Measurements from ENCODE around the gene SMIM3.
"Not testable (repeated sequence)": the region's sequence is repeated elsewhere in the genome, so short reads cannot be mapped to it uniquely, and the experiment has no call there.

DNA sequence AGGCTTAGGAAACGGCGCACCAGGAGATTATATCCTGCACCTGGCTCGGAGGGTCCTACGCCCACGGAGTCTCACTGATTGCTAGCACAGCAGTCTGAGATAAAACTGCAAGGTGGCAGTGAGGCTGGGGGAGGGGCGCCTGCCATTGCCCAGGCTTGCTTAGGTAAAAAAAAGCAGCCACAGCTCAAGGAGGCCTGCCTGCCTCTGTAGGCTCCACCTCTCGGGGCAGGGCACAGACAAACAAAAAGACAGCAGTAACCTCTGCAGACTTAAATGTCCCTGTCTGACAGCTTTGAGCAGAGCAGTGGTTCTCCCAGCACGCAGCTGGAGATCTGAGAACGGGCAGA, 35.4 kb upstream of the SMIM3 start:
- not testable (repeated sequence) for TF ChIP-seq CHD1 (IDR thresholded peaks at IDR 0.05; ENCODE audit: low read depth, low read length); POLR2A (IDR thresholded peaks at IDR 0.05; ENCODE audit: low read depth, low read length); NFE2L2 (IDR thresholded peaks at IDR 0.05; ENCODE audit: low read depth, low read length); RCOR1 (IDR thresholded peaks at IDR 0.05; ENCODE audit: insufficient replicate concordance, low read length); FOS (IDR thresholded peaks at IDR 0.05; ENCODE audit: low read depth, low read length); MXI1 (IDR thresholded peaks at IDR 0.05; ENCODE audit: borderline replicate concordance, low read depth, low read length); RAD21 (IDR thresholded peaks at IDR 0.05; ENCODE audit: low read length); SMC3 (IDR thresholded peaks at IDR 0.05; ENCODE audit: low read depth, low read length); RFX5 (IDR thresholded peaks at IDR 0.05; ENCODE audit: low read depth, low read length)
- TF ChIP-seq, protein P1, sequence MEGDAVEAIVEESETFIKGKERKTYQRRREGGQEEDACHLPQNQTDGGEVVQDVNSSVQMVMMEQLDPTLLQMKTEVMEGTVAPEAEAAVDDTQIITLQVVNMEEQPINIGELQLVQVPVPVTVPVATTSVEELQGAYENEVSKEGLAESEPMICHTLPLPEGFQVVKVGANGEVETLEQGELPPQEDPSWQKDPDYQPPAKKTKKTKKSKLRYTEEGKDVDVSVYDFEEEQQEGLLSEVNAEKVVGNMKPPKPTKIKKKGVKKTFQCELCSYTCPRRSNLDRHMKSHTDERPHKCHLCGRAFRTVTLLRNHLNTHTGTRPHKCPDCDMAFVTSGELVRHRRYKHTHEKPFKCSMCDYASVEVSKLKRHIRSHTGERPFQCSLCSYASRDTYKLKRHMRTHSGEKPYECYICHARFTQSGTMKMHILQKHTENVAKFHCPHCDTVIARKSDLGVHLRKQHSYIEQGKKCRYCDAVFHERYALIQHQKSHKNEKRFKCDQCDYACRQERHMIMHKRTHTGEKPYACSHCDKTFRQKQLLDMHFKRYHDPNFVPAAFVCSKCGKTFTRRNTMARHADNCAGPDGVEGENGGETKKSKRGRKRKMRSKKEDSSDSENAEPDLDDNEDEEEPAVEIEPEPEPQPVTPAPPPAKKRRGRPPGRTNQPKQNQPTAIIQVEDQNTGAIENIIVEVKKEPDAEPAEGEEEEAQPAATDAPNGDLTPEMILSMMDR (conservative IDR thresholded peaks at IDR 0.05; ENCODE audit: low read depth, low read length) = not testable (repeated sequence)
- TF ChIP-seq, protein P2, sequence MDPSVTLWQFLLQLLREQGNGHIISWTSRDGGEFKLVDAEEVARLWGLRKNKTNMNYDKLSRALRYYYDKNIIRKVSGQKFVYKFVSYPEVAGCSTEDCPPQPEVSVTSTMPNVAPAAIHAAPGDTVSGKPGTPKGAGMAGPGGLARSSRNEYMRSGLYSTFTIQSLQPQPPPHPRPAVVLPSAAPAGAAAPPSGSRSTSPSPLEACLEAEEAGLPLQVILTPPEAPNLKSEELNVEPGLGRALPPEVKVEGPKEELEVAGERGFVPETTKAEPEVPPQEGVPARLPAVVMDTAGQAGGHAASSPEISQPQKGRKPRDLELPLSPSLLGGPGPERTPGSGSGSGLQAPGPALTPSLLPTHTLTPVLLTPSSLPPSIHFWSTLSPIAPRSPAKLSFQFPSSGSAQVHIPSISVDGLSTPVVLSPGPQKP (IDR thresholded peaks at IDR 0.05; ENCODE audit: borderline replicate concordance, low read depth, low read length) = not testable (repeated sequence)

Data from IMR-90 (cell line).